ENCODE data around the gene LPP. TPM values are rescaled to one million over a fixed set of nuclear protein-coding genes. Genes with fewer than 3 reads are reported as not detected.

Gene LPP
- total RNA-seq, 1 donor from 2014 or later: 132 TPM

GRCh38 chr3:188137051-188137450 lies 16.9 kb upstream of the LPP start:
- Mint-ChIP-seq H3K9me3 (peaks cover 3% of the 10 kb centered on the region), H3K27ac (no peak overlapping the region), H3K4me3 (no peak overlapping the region), H3K4me1 (peaks cover 3% of the 10 kb centered on the region), H3K36me3 (no peaks in the 10 kb centered on the region), H3K27me3 (ENCODE audit: low read depth) (peaks cover 43% of the 10 kb centered on the region)
- no peak for DNase-seq (ENCODE audit: low spot score in 2 of 2, unreplicated experiment in 2 of 2)
- no peak for TF ChIP-seq CTCF (IDR thresholded peaks at IDR 0.05; ENCODE audit: unreplicated experiment)

GRCh38 chr3:188139466-188139865 lies 14.5 kb upstream of the LPP start:
- DNase-seq (ENCODE audit: low spot score in 2 of 2, unreplicated experiment in 2 of 2): no peak
- no peak for TF ChIP-seq CTCF (IDR thresholded peaks at IDR 0.05; ENCODE audit: unreplicated experiment)
- Mint-ChIP-seq H3K27ac (no peak overlapping the region), H3K36me3 (no peaks in the 10 kb centered on the region), H3K4me3 (no peak overlapping the region), H3K27me3 (ENCODE audit: low read depth) (peaks cover 51% of the 10 kb centered on the region), H3K9me3 (no peaks in the 10 kb centered on the region), H3K4me1 (peaks cover 3% of the 10 kb centered on the region)

- H3K27ac Mint-ChIP-seq: no peak overlapping the region
- no peaks in the 10 kb centered on the region for H3K9me3 Mint-ChIP-seq
- H3K4me1 Mint-ChIP-seq: no peaks in the 10 kb centered on the region
- no peaks in the 10 kb centered on the region for H3K36me3 Mint-ChIP-seq
- no peak for TF ChIP-seq CTCF (IDR thresholded peaks at IDR 0.05; ENCODE audit: unreplicated experiment)
- no peak for DNase-seq (ENCODE audit: low spot score in 2 of 2, unreplicated experiment in 2 of 2)
- no peak overlapping the region for H3K4me3 Mint-ChIP-seq
- H3K27me3 Mint-ChIP-seq (ENCODE audit: low read depth): peaks cover 35% of the 10 kb centered on the region
Measured at GRCh38 chr3:188146219-188146618, 7.7 kb upstream of the LPP start.

GRCh38 chr3:188147782-188148181 lies 6.2 kb upstream of the LPP start:
- no peak for TF ChIP-seq CTCF (IDR thresholded peaks at IDR 0.05; ENCODE audit: unreplicated experiment)
- Mint-ChIP-seq H3K9me3 (no peaks in the 10 kb centered on the region), H3K27me3 (ENCODE audit: low read depth) (peaks cover 22% of the 10 kb centered on the region), H3K4me1 (peaks cover 6% of the 10 kb centered on the region), H3K27ac (no peak overlapping the region), H3K4me3 (no peak overlapping the region), H3K36me3 (no peaks in the 10 kb centered on the region)
- no peak for DNase-seq (ENCODE audit: low spot score in 2 of 2, unreplicated experiment in 2 of 2)

- H3K36me3 Mint-ChIP-seq: no peaks in the 10 kb centered on the region
- DNase-seq (ENCODE audit: low spot score in 2 of 2, unreplicated experiment in 2 of 2): no peak
- H3K4me3 Mint-ChIP-seq: no peak overlapping the region
- peaks cover 12% of the 10 kb centered on the region for H3K4me1 Mint-ChIP-seq
- H3K27ac Mint-ChIP-seq: no peak overlapping the region
- TF ChIP-seq CTCF (IDR thresholded peaks at IDR 0.05; ENCODE audit: unreplicated experiment): no peak
- no peaks in the 10 kb centered on the region for H3K9me3 Mint-ChIP-seq
- peaks cover 18% of the 10 kb centered on the region for H3K27me3 Mint-ChIP-seq (ENCODE audit: low read depth)
Measured at GRCh38 chr3:188148318-188148717, 5.6 kb upstream of the LPP start.

- Mint-ChIP-seq H3K4me3 (no peak overlapping the region), H3K27me3 (ENCODE audit: low read depth) (peaks cover 18% of the 10 kb centered on the region), H3K4me1 (peaks cover 17% of the 10 kb centered on the region), H3K27ac (no peak overlapping the region), H3K9me3 (no peaks in the 10 kb centered on the region), H3K36me3 (no peaks in the 10 kb centered on the region)
- TF ChIP-seq CTCF (IDR thresholded peaks at IDR 0.05; ENCODE audit: unreplicated experiment): no peak
- no peak for DNase-seq (ENCODE audit: low spot score in 2 of 2, unreplicated experiment in 2 of 2)
Measured at GRCh38 chr3:188149587-188149986, 4.4 kb upstream of the LPP start.

Data from mesothelial cell of epicardium (in vitro differentiated cells).